Fibroblast of lung (primary cell): ENCODE measurements around the gene TEC.

ENCODE experiments used
- EZH2 ChIP-seq: IDR thresholded peaks from 2 replicates; pipeline ENCODE4 v1.5.1; 2012; ENCODE audit warnings: low read length, control low read depth, mild to moderate bottlenecking; ENCODE audit errors: missing control alignments
- TF ChIP-seq, protein P1 (sequence below), 2 donors: IDR thresholded peaks in 1 of 2; conservative IDR thresholded peaks in 1 of 2; 1 replicate in 1 of 2; 2 replicates in 1 of 2; pipeline ENCODE4 v1.5.1; 2011 to 2012; ENCODE audit warnings: low read length in 2 of 2, control low read depth in 1 of 2, inconsistent platforms in 1 of 2, low read depth in 1 of 2, mild to moderate bottlenecking in 1 of 2

DNA sequence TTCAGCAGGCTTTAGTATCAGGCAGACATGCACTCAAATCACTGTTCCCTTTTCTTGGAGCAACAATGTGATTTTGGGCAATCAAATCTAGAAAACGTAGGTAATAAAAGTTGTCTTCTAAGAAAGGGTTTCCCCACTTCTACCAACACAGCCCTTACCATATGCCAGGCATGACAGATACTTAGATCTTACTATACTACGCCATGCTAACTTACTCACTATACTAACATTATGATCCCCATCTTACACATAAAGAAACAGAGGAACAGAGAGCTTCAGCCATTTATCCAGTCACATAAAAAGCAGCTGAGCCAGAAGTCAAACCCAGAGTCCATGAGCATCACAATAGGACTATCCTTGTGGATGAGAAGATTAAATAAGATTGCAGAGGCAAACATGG, 144.8 kb downstream of the TEC start:
- TF ChIP-seq, protein P1, sequence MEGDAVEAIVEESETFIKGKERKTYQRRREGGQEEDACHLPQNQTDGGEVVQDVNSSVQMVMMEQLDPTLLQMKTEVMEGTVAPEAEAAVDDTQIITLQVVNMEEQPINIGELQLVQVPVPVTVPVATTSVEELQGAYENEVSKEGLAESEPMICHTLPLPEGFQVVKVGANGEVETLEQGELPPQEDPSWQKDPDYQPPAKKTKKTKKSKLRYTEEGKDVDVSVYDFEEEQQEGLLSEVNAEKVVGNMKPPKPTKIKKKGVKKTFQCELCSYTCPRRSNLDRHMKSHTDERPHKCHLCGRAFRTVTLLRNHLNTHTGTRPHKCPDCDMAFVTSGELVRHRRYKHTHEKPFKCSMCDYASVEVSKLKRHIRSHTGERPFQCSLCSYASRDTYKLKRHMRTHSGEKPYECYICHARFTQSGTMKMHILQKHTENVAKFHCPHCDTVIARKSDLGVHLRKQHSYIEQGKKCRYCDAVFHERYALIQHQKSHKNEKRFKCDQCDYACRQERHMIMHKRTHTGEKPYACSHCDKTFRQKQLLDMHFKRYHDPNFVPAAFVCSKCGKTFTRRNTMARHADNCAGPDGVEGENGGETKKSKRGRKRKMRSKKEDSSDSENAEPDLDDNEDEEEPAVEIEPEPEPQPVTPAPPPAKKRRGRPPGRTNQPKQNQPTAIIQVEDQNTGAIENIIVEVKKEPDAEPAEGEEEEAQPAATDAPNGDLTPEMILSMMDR (conservative IDR thresholded peaks at IDR 0.05 in 1 of 2, IDR thresholded peaks at IDR 0.05 in 1 of 2; ENCODE audit: low read depth in 1 of 2, low read length in 2 of 2) = no peak
- no peak for TF ChIP-seq EZH2
